HG03442 (cell line): Measurements from ENCODE around the gene LRRC8D.
"Not testable (repeated sequence)": the region's sequence is repeated elsewhere in the genome, so short reads cannot be mapped to it uniquely, and the experiment has no call there.

Experiments used
- ATAC-seq: cut with Tn5 transposase; IDR thresholded peaks from one replicate; pipeline ENCODE4 v1.9.1; 2021; ENCODE audit warnings: mild to moderate bottlenecking, moderate library complexity; ENCODE audit not compliant: unreplicated experiment

The LRRC8D gene

DNA sequence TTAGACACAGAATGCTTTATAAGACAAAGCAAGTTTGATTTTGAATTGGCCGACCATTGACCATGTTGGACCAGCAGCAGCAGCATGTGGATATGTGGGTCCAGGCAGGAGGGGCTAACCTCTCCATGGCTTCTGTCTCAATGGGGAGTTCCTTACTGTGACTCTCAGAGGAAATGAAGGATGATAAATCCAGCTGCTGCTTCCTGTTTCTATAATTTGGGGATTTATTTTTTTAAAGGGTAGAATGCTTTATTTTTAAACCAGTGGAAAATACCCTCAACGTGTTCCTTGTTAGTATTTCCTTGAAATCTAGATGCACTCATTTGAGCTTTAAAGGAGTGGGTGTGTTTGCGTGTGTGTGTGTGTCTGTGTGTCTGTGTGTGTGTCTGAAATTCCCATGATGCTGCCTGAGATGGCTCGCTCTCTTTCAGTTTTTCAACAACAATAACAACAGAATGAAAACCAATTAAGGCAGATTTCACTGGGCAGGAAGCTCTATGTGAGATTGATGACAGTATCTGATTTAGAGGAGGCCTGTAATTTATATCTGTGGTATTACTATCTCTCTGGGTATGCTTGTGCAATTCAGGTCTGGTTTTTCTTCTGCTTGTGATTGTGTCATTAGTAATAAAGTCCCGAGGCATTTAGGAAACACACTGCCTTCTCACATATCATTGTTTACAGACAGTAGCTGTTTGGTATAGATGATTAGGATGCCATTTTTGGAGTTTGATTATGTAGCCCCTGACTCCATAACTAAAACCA is 88.0 kb downstream of the LRRC8D start:
- no peak for ATAC-seq

- no peak for ATAC-seq
Measured at GRCh38 chr1:89910268-89910667, 89.4 kb downstream of the LRRC8D start.

- no peak for ATAC-seq
Measured at GRCh38 chr1:89910780-89911179, 89.9 kb downstream of the LRRC8D start.

- ATAC-seq: no peak
Measured at GRCh38 chr1:89911191-89911991, 90.6 kb downstream of the LRRC8D start.

GRCh38 chr1:89912073-89912472 is 91.2 kb downstream of the LRRC8D start:
- ATAC-seq: no peak

- no peak for ATAC-seq
Measured at GRCh38 chr1:89913353-89914095, 92.7 kb downstream of the LRRC8D start.

GRCh38 chr1:89917353-89917752 is 96.5 kb downstream of the LRRC8D start:
- no peak for ATAC-seq

DNA sequence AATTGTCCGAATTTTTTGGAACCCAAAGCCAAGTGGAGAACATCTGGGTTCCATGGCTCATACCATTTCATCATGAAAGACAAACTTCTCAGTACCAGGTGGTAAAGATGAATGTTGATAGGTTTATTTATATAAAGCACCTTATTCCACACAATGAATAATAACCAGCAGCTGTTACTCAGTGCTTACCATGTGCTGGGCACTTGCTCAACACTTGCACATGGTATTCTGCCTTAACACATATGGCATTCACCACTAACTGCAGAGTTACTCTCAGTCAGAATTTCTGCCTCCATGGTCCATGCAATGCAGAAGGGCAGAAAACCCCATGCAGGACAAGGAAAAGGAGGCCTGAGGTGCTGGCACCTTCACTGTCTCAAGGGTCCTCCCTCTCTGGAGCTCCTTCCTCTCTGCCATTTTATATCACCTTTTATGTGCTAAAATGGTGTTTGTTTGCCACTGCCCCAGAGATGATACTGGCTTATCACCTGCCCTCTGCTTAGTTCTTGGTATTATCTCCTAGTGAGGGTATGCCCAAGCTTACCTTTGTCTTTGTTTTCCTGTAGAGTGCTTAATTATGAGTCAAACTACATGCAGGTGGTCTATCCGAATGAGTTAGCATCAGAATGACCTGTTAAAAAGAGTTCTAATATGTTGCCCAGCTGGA is 97.4 kb downstream of the LRRC8D start:
- no peak for ATAC-seq

DNA sequence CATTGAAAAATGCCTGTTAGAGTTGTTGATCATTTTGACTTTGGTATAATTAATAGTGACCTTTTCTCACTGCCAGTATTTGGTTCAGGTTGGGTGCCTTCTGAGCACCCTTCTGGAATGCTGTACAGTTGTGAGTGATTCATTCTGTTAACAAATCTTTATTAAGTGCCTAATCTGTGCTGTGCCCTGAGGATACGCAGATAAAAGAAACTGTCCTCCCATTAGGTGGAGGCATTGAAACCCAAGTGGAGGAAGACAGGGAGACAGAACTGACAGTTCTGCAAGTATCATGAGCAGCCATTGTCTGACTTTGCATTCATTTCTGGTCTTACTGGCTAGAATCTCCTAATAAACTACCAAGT is 97.9 kb downstream of the LRRC8D start:
- no peak for ATAC-seq

GRCh38 chr1:89919174-89919573 is 98.3 kb downstream of the LRRC8D start:
- no peak for ATAC-seq

GRCh38 chr1:89922911-89923310 is 102.1 kb downstream of the LRRC8D start:
- ATAC-seq: no peak

DNA sequence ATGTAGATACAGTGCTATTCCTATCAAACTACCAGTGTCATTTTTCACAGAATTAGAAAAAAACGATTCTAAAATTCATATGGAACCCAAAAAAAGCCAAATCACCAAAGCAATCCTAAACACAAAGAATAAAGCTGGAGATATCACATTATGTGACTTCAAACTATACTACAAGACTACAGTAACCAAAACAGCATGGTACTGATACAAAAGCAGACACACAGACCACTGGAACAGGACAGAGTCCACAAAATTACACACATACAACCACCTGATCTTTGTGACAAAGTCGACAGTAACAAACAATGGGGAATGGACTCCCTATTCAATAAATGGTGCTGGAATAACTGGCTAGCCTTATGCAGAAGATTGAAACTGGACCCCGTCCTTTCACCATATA is 102.7 kb downstream of the LRRC8D start:
- ATAC-seq: no peak

- ATAC-seq: not testable (repeated sequence)
Measured at GRCh38 chr1:89924075-89924474, 103.2 kb downstream of the LRRC8D start.

- no peak for ATAC-seq
Measured at GRCh38 chr1:89927049-89927448, 106.2 kb downstream of the LRRC8D start.

GRCh38 chr1:89927478-89927877 is 106.6 kb downstream of the LRRC8D start:
- ATAC-seq: no peak

DNA sequence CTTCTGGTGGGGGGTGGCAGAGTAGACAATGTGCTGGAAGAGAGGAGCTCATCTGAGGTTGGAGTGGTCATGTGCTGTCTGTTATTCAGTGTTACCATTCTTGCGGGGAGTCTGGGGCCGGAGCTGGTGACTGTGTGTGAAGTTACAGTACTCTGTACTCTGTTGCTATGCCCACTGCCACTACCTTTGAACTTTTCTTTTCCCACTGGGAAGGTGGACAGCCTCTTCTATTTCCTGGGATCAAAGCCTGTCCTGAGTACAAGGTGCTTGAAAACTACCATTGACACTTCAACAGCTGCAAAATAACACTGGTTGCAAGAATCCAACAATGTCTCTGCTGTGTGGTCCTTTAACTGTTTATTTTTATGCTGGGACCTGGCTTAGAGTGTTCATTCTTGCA is 107.7 kb downstream of the LRRC8D start:
- ATAC-seq: no peak

GRCh38 chr1:89929467-89930063 is 108.7 kb downstream of the LRRC8D start:
- no peak for ATAC-seq

GRCh38 chr1:89930579-89930978 is 109.7 kb downstream of the LRRC8D start:
- ATAC-seq: no peak

DNA sequence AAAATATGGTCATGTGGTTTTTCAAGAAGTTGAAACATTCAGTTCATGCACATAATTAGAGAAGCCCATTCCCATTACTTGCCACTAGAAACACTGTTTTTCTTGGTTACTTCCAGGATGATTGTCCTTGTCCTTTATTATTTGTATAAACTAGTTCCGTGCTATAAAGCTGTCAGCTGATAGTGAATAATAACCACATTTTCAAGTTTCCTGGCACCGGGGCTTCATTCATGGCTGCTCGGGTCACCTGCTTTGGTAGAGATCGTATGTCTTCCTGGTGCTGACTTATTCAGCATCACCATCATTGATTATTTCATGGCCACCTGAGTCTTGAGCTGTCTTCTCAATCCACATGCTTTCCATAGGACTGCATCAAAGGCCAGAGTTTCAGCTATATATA is 111.1 kb downstream of the LRRC8D start:
- ATAC-seq: no peak

DNA sequence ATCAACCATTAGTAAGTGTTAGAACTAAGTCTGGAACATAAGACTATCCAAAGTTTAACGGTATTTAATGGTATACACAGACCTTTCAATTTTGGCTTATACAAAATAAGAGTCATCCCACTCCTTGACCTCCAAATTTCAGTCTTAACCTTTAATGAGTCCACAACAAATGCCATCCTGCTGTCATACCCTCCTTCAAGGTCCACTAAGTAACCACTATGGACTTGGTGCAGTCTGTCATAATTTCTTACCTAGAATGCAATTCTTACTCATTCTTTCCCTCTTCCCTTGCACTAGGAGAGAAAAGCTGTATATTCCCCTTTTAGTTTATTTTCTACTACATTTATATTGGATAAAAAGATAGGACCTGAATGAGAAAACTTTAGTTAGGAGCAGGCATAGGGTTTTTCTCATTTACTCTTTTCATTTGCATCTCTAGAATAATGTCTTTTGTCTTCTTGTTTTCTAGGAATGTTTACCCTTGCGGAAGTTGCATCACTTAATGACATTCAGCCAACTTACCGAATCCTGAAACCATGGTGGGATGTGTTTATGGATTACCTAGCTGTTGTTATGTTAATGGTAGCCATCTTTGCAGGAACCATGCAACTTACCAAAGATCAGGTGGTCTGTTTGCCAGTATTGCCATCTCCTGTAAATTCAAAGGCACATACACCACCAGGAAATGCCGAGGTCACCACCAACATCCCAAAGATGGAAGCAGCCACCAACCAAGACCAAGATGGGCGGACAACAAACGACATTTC is 111.9 kb downstream of the LRRC8D start:
- no peak for ATAC-seq
